HEK293 (cell line): ENCODE measurements around the gene VWA5B1.

ENCODE experiments used
- CTCF ChIA-PET: fragments of 350-600 bp; formaldehyde crosslinking; extraction: SDS; loops from one replicate; lab custom pipeline; 2021; ENCODE audit warnings: antibody characterized with exemption; lab: Yijun Ruan, JAX
- POLR2A ChIA-PET: fragments of 300-600 bp; formaldehyde crosslinking; extraction: SDS; loops from one replicate; lab custom pipeline; 2020; ENCODE audit warnings: antibody characterized with exemption, inconsistent platforms; lab: Yijun Ruan, JAX
- H3K27ac ChIP-seq: fragments of 200-500 bp; sonication (Bioruptor generic); 2 replicates; pipeline ENCODE4 v1.5.1; 2014; ENCODE audit warnings: low read depth, low read length, control low read depth, inconsistent platforms; ENCODE audit errors: extremely low read depth
- H3K36me3 ChIP-seq, 2 experiments: fragments of 200-500 bp in 1 of 2; sonication (Bioruptor generic) in 1 of 2; 1 replicate in 1 of 2; 2 replicates in 1 of 2; pipeline ENCODE4 v1.5.1; 2014 to 2017; ENCODE audit warnings: inconsistent platforms in 2 of 2, low read length in 2 of 2; ENCODE audit not compliant: control insufficient read depth in 2 of 2, insufficient read depth in 1 of 2
- H3K4me1 ChIP-seq: fragments of 200-500 bp; sonication (Bioruptor generic); 2 replicates; pipeline ENCODE4 v1.5.1; 2014; ENCODE audit warnings: mild to moderate bottlenecking, low read length, inconsistent platforms; ENCODE audit not compliant: control insufficient read depth, insufficient read depth
- H3K4me3 ChIP-seq: 2 replicates; pipeline ENCODE4 v1.5.1; 2011; ENCODE audit warnings: low read depth, mild to moderate bottlenecking, control low read depth, low read length, moderate library complexity
- H3K9me3 ChIP-seq: fragments of 200-500 bp; sonication (Bioruptor generic); 2 replicates; pipeline ENCODE4 v1.5.1; 2014; ENCODE audit warnings: low read depth, low read length, inconsistent platforms; ENCODE audit not compliant: control insufficient read depth, insufficient read depth
- GLI2 ChIP-seq: fragments of 450-650 bp; formaldehyde crosslinking; IDR thresholded peaks from 2 replicates; pipeline ENCODE4; 2017; ENCODE audit warnings: missing biosample characterization, missing genetic modification characterization, low read depth, borderline replicate concordance
- GLIS1 ChIP-seq: fragments of 450-650 bp; formaldehyde crosslinking; IDR thresholded peaks from 2 replicates; pipeline ENCODE4 v1.5.1; 2016; ENCODE audit warnings: missing biosample characterization, missing genetic modification characterization
- KLF16 ChIP-seq: fragments of 450-650 bp; formaldehyde crosslinking; IDR thresholded peaks from 2 replicates; pipeline ENCODE4 v1.5.1; 2017; ENCODE audit warnings: missing biosample characterization, missing genetic modification characterization
- MZF1 ChIP-seq: fragments of 450-650 bp; formaldehyde crosslinking; IDR thresholded peaks from 2 replicates; pipeline ENCODE4 v1.5.1; 2017; ENCODE audit warnings: missing biosample characterization, missing genetic modification characterization, borderline replicate concordance
- PRDM6 ChIP-seq: fragments of 450-650 bp; formaldehyde crosslinking; IDR thresholded peaks from 2 replicates; pipeline ENCODE4 v1.5.1; 2017; ENCODE audit warnings: missing biosample characterization, missing genetic modification characterization
- RBAK ChIP-seq: fragments of 450-650 bp; formaldehyde crosslinking; IDR thresholded peaks from 2 replicates; pipeline ENCODE4 v1.5.1; 2016; ENCODE audit warnings: missing biosample characterization, missing genetic modification characterization
- SP2 ChIP-seq: fragments of 450-650 bp; formaldehyde crosslinking; IDR thresholded peaks from 2 replicates; pipeline ENCODE4 v1.5.1; 2016; ENCODE audit warnings: missing biosample characterization, missing genetic modification characterization
- ZFHX2 ChIP-seq: fragments of 450-650 bp; formaldehyde crosslinking; conservative IDR thresholded peaks from 2 replicates; pipeline ENCODE4 v1.5.1; 2016; ENCODE audit warnings: missing biosample characterization, missing genetic modification characterization
- ZFP37 ChIP-seq: fragments of 450-650 bp; formaldehyde crosslinking; IDR thresholded peaks from 2 replicates; pipeline ENCODE4 v1.5.1; 2016; ENCODE audit warnings: missing biosample characterization, missing genetic modification characterization
- ZNF10 ChIP-seq: fragments of 450-650 bp; formaldehyde crosslinking; IDR thresholded peaks from 2 replicates; pipeline ENCODE4 v1.5.1; 2017; ENCODE audit warnings: missing biosample characterization, missing genetic modification characterization
- ZNF132 ChIP-seq: fragments of 450-650 bp; formaldehyde crosslinking; IDR thresholded peaks from 2 replicates; pipeline ENCODE4 v1.5.1; 2017; ENCODE audit warnings: missing biosample characterization, missing genetic modification characterization, borderline replicate concordance
- ZNF133 ChIP-seq: fragments of 450-650 bp; formaldehyde crosslinking; IDR thresholded peaks from 2 replicates; pipeline ENCODE4 v1.5.1; 2016; ENCODE audit warnings: missing biosample characterization, missing genetic modification characterization
- ZNF138 ChIP-seq: fragments of 450-650 bp; formaldehyde crosslinking; IDR thresholded peaks from 2 replicates; pipeline ENCODE4 v1.5.1; 2016; ENCODE audit warnings: missing biosample characterization, missing genetic modification characterization, borderline replicate concordance
- ZNF140 ChIP-seq: fragments of 450-650 bp; formaldehyde crosslinking; IDR thresholded peaks from 2 replicates; pipeline ENCODE4 v1.5.1; 2016; ENCODE audit warnings: missing biosample characterization, missing genetic modification characterization
- ZNF202 ChIP-seq: fragments of 450-650 bp; formaldehyde crosslinking; IDR thresholded peaks from 2 replicates; pipeline ENCODE4 v1.5.1; 2016; ENCODE audit warnings: missing biosample characterization, missing genetic modification characterization, borderline replicate concordance
- ZNF211 ChIP-seq: fragments of 450-650 bp; formaldehyde crosslinking; IDR thresholded peaks from 2 replicates; pipeline ENCODE4 v1.5.1; 2016; ENCODE audit warnings: low read depth, missing biosample characterization, missing genetic modification characterization
- ZNF561 ChIP-seq: fragments of 450-650 bp; IDR thresholded peaks from 2 replicates; pipeline ENCODE4 v1.5.1; 2018; ENCODE audit warnings: missing biosample characterization, missing genetic modification characterization, borderline replicate concordance
- ZNF610 ChIP-seq: fragments of 450-650 bp; formaldehyde crosslinking; IDR thresholded peaks from 2 replicates; pipeline ENCODE4 v1.5.1; 2016; ENCODE audit warnings: missing biosample characterization, missing genetic modification characterization, borderline replicate concordance
- ZNF621 ChIP-seq: fragments of 450-650 bp; formaldehyde crosslinking; IDR thresholded peaks from 2 replicates; pipeline ENCODE4 v1.5.1; 2017; ENCODE audit warnings: missing biosample characterization, missing genetic modification characterization
- ZNF792 ChIP-seq: fragments of 450-650 bp; formaldehyde crosslinking; IDR thresholded peaks from 2 replicates; pipeline ENCODE4 v1.5.1; 2016; ENCODE audit warnings: missing biosample characterization, missing genetic modification characterization
- ZNF830 ChIP-seq: fragments of 450-650 bp; IDR thresholded peaks from 2 replicates; pipeline ENCODE4 v1.5.0; 2018; ENCODE audit warnings: missing biosample characterization, missing genetic modification characterization, low read depth, mild to moderate bottlenecking, moderate library complexity
- TF ChIP-seq, protein P1 (sequence below): fragments of 450-650 bp; formaldehyde crosslinking; IDR thresholded peaks from 2 replicates; pipeline ENCODE4 v1.5.1; 2016; ENCODE audit warnings: missing biosample characterization, missing genetic modification characterization
- TF ChIP-seq, protein P2 (sequence below): fragments of 450-650 bp; formaldehyde crosslinking; IDR thresholded peaks from 2 replicates; pipeline ENCODE4 v1.5.1; 2017; ENCODE audit warnings: missing biosample characterization, missing genetic modification characterization
- TF ChIP-seq, protein P3 (sequence below): fragments of 450-650 bp; formaldehyde crosslinking; IDR thresholded peaks from 2 replicates; pipeline ENCODE4 v1.5.0; 2017; ENCODE audit warnings: missing biosample characterization, missing genetic modification characterization, borderline replicate concordance

VWA5B1 gene

GRCh38 chr1:20379075-20379474 is 88.4 kb downstream of the VWA5B1 start (continued):
- TF ChIP-seq ZNF202 = no peak
- TF ChIP-seq, protein P1, sequence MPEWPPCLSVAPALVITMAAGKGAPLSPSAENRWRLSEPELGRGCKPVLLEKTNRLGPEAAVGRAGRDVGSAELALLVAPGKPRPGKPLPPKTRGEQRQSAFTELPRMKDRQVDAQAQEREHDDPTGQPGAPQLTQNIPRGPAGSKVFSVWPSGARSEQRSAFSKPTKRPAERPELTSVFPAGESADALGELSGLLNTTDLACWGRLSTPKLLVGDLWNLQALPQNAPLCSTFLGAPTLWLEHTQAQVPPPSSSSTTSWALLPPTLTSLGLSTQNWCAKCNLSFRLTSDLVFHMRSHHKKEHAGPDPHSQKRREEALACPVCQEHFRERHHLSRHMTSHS (tag by site-specific recombination) = no peak
- TF ChIP-seq GLI2 (tag by site-specific recombination) = no peak
- no peak for TF ChIP-seq ZNF561 (tag by site-specific recombination)
- no peak for TF ChIP-seq KLF16 (tag by site-specific recombination)
- TF ChIP-seq, protein P2, sequence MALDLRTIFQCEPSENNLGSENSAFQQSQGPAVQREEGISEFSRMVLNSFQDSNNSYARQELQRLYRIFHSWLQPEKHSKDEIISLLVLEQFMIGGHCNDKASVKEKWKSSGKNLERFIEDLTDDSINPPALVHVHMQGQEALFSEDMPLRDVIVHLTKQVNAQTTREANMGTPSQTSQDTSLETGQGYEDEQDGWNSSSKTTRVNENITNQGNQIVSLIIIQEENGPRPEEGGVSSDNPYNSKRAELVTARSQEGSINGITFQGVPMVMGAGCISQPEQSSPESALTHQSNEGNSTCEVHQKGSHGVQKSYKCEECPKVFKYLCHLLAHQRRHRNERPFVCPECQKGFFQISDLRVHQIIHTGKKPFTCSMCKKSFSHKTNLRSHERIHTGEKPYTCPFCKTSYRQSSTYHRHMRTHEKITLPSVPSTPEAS = no peak
- TF ChIP-seq ZNF830 (tag by site-specific recombination) = no peak

DNA sequence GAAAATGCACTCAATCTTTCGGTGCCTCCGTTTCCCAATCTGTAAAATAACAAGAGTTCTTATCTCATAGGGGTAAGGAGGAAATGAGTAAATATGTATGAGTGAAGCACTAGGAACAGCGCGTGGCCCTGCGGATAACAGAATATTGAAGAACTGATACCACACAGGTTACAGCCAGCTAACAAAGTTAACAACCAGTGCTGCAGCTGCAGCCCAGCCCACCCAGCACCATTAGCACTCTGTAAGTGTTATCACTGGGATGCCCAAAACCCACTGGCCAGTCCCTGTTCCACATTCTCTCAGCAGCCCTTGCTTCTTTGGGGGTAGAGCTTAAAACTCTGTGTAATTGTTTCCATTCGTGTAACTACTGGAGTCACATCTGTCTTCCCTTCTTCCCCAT is 89.5 kb downstream of the VWA5B1 start:
- ChIA-PET CTCF (interaction anchor here (1.2 to 7.0 kb wide), 2 partner anchors 17 to 50 kb away, joined by 5 to 50 read pairs; no protein-coding TSS in a partner anchor), POLR2A (no interaction called here)
- Histone ChIP-seq H3K36me3 (no peaks in the 10 kb centered on the region), H3K4me3 (no peak overlapping the region), H3K4me1 (no peaks in the 10 kb centered on the region), H3K27ac (no peak overlapping the region), H3K9me3 (no peaks in the 10 kb centered on the region)
- TF ChIP-seq ZNF132 (tag by site-specific recombination) = no peak
- TF ChIP-seq ZFP37 (tag by site-specific recombination) = no peak

GRCh38 chr1:20380616-20381035 is 90.0 kb downstream of the VWA5B1 start:
- no peak overlapping the region for H3K4me3 ChIP-seq
- POLR2A ChIA-PET = no interaction called here
- no peaks in the 10 kb centered on the region for H3K9me3 ChIP-seq
- TF ChIP-seq ZNF133 (tag by site-specific recombination) (no peak), GLIS1 (tag by site-specific recombination) (peak; percentile 75)
- CTCF ChIA-PET = interaction anchor here (1.1 to 7.0 kb wide), 2 partner anchors 18 to 48 kb away, joined by 3 to 50 read pairs; no protein-coding TSS in a partner anchor
- no peaks in the 10 kb centered on the region for H3K36me3 ChIP-seq
- no peaks in the 10 kb centered on the region for H3K4me1 ChIP-seq
- H3K27ac ChIP-seq = no peak overlapping the region

DNA sequence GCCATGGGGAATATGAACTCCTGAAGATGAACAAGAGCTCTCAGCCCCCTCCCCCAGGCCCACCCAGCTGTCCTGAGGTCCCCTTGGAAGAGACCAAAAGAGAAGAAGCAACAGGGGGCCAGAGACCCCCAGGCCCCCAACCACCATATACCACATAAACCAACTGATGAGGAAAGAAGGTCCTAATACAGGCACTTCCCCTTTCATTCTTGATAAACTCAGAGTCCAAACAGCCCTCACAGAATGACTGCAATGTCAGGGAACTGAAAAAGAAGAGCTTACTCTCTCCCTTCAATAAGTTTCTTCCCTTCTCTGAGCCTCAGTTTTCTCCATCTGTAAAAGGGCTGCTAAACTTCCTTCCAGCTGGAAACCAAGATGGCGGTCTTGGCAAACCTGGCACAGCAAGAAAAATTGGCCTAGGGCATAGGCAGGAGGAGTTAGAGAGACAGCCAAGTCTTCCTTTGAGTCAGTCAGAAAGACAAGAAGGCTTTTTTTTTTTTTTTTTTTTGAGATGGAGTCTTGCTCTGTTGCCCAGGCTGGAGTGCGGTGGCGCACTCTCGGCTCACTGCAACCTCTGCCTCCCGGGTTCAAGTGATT is 90.5 kb downstream of the VWA5B1 start:
- Histone ChIP-seq H3K4me3 (no peak overlapping the region), H3K9me3 (no peaks in the 10 kb centered on the region), H3K27ac (no peak overlapping the region), H3K36me3 (no peaks in the 10 kb centered on the region), H3K4me1 (no peaks in the 10 kb centered on the region)
- POLR2A ChIA-PET = interaction anchor here (0.7 kb wide), 1 partner anchor 54 kb away, joined by 7 read pairs; no protein-coding TSS in a partner anchor
- CTCF ChIA-PET = interaction anchor here (1.1 to 7.0 kb wide), 3 partner anchors 18 to 50 kb away, joined by 3 to 50 read pairs (median 3); no protein-coding TSS in a partner anchor
- TF ChIP-seq ZNF133 (tag by site-specific recombination) (no peak), PRDM6 (tag by site-specific recombination) (no peak), ZNF211 (tag by site-specific recombination) (no peak), ZFHX2 (tag by site-specific recombination) (no peak), ZNF138 (no peak), MZF1 (tag by site-specific recombination) (no peak), ZNF10 (no peak), RBAK (tag by site-specific recombination) (no peak), ZNF140 (tag by site-specific recombination) (no peak), ZNF610 (no peak), ZNF792 (tag by site-specific recombination) (no peak), SP2 (no peak), ZNF621 (no peak)
- TF ChIP-seq, protein P3, sequence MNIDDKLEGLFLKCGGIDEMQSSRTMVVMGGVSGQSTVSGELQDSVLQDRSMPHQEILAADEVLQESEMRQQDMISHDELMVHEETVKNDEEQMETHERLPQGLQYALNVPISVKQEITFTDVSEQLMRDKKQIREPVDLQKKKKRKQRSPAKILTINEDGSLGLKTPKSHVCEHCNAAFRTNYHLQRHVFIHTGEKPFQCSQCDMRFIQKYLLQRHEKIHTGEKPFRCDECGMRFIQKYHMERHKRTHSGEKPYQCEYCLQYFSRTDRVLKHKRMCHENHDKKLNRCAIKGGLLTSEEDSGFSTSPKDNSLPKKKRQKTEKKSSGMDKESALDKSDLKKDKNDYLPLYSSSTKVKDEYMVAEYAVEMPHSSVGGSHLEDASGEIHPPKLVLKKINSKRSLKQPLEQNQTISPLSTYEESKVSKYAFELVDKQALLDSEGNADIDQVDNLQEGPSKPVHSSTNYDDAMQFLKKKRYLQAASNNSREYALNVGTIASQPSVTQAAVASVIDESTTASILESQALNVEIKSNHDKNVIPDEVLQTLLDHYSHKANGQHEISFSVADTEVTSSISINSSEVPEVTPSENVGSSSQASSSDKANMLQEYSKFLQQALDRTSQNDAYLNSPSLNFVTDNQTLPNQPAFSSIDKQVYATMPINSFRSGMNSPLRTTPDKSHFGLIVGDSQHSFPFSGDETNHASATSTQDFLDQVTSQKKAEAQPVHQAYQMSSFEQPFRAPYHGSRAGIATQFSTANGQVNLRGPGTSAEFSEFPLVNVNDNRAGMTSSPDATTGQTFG = no peak
